Midbrain (tissue), 1 donor: ENCODE results near the gene HAS3.
"Not testable (repeated sequence)": the region's sequence is repeated elsewhere in the genome, so short reads cannot be mapped to it uniquely, and the experiment has no call there.

Experiments
- DNase-seq: peaks from one replicate; lab custom pipeline; 2025; lab: John Stamatoyannopoulos, UW

Gene HAS3

DNA sequence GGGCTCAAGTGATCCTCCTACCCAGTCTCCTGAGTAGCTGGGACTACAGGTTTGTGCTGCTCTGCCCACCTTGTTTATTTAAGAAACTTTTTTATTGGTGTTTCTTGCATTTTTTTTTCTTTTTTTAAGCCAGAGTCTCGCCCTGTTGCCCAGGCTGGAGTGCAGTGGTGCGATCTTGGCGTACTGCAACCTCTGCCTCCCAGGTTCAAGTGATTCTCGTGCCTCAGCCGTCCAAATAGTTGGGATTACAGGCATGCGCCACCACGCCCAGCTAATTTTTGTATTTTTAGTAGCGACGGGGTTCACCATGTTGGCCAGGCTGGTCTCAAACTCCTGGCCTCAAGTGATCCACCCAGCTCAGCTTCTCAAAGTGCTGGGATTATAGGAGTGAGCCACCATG is 44.2 kb downstream of the HAS3 start:
- DNase-seq, result not testable (repeated sequence)

DNA sequence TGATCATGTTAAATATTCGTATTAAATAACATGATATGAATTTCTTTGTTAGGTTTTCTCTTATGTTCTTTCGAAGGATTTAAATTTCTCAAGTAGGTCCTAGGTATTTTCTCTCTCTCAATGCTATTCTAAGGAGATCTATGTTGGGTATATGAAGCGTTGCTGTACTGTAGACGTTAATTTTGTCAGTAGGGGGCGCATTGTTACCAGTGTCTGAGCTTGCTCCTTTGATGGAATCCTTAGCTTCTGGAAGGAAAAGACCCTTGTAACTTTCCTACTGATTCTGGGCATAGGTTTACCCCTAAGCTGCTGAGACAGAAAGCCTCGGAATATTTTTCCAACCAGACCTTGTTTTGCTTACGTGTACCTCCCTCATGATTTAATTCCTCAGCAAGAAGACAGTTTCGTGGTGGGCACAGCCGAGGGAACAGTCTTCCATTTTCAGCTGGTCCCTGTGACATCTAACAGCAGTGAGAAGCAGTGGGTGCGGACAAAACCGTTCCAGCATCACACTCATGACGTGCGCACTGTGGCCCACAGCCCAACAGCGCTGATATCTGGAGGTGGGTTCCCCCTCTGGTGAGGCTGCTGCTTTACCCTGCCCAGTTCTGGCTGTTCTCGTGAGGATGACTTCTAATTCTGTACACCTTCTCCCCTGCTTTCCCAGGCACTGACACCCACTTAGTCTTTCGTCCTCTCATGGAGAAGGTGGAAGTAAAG is 44.9 kb downstream of the HAS3 start:
- peak; percentile 70 for DNase-seq

DNA sequence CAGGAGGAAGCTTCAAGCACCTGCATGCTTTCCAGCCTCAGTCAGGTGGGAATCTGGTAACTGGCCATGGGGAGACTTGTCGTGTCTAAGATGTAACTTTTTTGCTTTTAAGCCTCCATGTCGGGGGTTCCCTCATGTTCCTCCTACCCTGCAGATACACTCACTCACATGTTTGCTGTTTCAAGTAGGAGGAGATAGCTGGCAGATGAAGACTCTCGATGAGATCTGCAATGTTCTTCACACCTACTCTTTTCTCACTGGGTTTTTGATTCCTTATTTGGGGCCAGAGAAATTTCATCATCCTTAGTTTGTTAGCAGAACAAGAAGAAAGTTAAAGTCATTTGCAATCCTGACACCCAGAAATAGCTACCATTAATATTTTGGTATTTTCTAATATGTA is 51.7 kb downstream of the HAS3 start:
- DNase-seq, result no peak

DNA sequence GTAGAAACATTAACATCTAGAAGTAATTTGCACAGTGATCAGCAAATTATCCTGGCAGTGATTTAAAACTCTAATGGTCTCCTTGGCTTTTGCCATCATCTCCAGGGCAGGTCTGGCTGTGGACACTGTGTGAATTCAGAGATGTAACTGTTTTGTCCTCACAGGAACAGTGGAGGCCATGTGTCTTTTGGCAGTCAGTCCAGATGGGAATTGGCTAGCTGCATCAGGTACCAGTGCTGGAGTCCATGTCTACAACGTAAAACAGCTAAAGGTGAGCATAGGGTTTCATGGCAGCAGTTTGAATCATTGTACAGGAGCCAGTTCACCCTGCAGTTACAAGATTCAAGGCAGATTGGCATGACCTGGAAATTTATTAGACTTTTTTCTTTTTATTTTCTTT is 54.7 kb downstream of the HAS3 start:
- no peak for DNase-seq

DNA sequence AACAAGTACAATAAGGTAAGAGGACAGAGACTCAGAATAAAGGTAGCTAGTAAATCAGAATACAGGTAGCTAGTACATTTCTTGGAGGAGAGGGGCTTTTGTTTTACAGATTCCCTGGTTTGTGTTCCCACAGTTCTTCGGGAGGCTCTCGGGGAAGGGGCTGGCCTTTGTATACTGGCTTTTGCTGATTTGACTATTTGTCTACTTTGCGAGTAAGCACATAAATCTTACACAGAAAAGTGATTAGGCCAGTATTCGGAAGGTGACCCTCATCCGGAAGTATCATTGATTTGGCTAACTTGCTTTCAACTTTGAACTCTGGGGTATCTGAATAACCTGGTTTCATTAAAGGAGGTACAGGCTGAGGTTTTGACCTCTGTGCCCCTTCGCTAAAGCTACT is 60.1 kb downstream of the HAS3 start:
- DNase-seq, result no peak

DNA sequence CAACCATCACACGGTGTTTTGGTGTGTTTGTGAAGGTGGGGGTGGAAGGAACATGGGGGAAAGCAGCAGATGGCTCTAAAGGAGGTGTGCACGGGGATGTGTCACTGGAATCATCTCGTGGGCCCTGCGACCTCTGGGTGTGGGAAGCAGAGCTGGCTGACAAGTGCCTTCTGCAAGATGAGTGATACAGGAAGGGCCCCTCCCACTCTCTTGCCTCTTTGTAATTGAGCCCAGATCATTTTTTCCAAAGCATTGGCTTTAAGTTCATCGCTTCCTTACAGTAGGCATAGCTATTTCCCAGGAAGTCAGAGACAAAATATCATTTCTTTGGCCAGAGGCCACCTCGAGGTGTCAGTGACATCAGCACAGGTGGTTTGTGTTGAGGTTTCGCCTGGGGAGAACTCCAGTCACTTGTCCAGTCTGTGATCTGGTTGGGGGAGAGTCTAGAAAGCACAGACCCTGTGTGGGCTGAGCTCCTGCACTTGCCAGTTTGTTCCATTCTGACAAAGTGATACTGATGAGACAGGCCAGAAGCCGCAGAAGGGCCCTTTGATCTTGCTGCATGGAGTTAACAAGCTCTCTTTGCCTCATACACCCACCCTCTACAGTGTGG is 60.9 kb downstream of the HAS3 start:
- no peak for DNase-seq

DNA sequence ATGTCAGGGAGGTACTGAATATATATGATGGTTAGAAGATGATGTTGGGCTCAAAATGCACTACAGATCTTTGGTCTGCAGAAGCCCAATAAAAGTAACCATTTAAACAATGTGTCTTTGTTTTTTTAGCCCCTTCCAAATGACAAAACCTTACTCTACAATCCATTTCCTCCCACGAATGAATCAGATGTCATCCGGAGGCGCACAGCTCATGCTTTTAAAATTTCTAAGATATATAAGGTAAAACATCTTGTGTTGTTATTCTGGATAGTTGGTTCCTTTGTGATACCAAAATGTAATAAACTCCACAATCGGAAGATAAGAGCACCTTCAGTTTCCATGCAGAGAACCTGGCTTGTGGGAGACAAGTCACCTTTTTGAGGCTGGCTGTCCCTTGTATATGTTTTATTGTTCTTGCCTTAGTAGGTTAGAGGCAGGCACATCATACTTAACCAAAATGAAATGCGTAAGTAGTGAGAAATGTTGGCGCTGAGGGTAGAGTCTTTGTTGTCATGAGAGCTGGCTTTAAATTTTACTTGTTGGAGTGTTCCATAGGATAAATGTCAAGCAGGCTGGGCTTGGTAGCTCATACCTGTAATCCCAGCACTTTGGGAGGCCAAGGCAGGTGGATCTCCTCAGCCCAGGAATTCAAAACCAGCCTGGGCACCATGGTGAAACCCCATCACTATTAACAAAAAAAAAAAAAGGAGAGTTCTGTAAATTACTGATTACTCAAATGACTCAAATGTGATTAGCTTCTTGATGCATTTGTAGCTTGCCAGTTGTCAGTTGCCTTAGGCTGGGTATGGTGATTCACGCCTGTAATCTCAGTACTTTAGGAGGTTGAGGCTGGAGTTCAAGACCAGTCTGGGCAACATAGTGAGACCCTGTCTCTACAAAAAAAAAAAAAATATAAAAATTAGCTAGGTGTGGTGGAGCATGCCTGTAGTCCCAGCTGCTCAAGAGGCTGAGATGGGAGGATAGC is 61.8 kb downstream of the HAS3 start:
- DNase-seq, result no peak
